GM19467 (cell line): ENCODE data around the gene RABL6.
"Not testable (repeated sequence)": the region's sequence is repeated elsewhere in the genome, so short reads cannot be mapped to it uniquely, and the experiment has no call there.

ENCODE experiments used
- ATAC-seq: cut with Tn5 transposase; IDR thresholded peaks from one replicate; pipeline ENCODE4 v1.9.1; 2021; ENCODE audit warnings: mild to moderate bottlenecking, moderate library complexity; ENCODE audit not compliant: unreplicated experiment

The RABL6 gene

DNA sequence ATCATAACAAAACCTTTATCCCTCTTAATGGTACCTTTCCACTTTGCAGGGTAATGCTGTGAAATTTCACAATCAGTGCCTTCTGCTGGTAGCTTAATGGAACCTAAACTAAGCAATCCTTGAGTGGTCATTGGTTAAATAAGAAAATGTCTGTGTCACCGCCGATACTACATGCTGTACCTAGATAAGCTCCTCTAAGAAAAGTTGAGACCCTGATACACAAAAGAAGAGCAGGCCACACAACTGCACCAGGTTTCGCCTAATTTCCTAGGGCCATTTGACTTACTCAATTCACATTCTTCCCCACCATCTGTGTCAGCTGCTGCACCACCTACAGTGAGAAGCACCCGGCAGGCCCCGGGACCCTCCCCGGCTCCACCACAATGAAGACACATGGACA lies 67.4 kb downstream of the RABL6 start:
- no peak for ATAC-seq

GRCh38 chr9:136876476-136876875 lies 68.7 kb downstream of the RABL6 start:
- ATAC-seq = no peak

GRCh38 chr9:136880651-136881050 lies 72.9 kb downstream of the RABL6 start:
- no peak for ATAC-seq

DNA sequence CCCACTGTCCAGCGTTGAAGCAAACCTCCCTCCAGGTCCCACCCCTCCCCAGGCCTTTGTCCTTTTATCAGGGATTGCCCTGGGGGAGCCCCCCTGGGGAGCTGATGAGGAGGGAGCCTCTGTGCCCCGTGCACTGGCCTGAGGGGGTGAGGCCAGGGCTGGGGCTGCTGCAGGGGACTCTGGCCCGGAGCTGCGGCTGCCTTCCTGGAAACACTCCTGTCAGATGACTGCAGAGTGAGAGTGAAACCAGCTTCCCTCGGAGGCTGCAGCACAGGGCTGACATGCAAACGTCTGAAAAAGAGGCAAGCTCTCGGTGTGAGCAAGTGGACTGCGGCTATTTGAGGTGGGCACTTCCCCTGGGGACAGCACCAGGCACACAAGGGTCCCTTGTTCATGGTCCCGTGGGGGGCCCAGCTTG lies 74.0 kb downstream of the RABL6 start:
- no peak for ATAC-seq

GRCh38 chr9:136882109-136882946 lies 74.6 kb downstream of the RABL6 start:
- ATAC-seq = no peak

- ATAC-seq = not testable (repeated sequence)
These were observed 75.2 kb downstream of the RABL6 start for GRCh38 chr9:136882947-136883283.

GRCh38 chr9:136883670-136884069 lies 75.9 kb downstream of the RABL6 start:
- ATAC-seq = not testable (repeated sequence)

DNA sequence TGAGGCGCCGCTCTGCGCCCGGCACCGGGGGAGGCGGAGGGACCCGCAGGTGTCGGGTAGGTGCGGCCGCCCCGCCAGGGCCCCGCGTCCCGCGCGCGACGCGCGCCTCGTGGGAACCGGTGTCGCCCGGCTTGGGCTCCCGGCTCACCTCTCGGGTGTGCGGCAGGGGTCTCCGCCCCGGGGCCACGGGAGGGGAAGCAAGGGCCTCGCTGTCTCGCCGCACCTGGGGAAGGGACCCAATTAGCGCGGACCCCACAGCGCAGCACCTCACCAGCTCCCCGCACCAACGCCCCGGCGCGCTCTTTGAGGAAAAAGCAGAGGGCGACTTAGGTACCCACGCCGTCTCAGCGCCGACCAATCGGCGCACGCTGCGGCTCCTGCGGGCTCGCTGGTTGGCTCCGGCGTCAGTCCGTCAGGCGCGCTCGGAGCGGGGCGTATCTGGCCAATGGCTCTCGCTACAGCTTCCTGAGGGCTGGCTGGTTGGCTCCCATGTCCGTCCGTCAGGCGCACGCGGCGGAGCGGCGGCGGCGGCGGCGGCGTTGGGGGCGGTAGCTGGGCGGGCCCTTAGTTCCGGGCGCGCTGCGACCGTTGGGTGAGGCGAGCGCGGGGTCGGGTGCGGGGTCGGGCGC lies 78.3 kb downstream of the RABL6 start, which contains the start of gene TRAF2:
Gene TRAF2 (plus strand): TSS at position 567 of the 629 bp plus-strand sequence. CDS start 12,225 bp downstream, outside the sequence.
- ATAC-seq = peak; percentile 81

DNA sequence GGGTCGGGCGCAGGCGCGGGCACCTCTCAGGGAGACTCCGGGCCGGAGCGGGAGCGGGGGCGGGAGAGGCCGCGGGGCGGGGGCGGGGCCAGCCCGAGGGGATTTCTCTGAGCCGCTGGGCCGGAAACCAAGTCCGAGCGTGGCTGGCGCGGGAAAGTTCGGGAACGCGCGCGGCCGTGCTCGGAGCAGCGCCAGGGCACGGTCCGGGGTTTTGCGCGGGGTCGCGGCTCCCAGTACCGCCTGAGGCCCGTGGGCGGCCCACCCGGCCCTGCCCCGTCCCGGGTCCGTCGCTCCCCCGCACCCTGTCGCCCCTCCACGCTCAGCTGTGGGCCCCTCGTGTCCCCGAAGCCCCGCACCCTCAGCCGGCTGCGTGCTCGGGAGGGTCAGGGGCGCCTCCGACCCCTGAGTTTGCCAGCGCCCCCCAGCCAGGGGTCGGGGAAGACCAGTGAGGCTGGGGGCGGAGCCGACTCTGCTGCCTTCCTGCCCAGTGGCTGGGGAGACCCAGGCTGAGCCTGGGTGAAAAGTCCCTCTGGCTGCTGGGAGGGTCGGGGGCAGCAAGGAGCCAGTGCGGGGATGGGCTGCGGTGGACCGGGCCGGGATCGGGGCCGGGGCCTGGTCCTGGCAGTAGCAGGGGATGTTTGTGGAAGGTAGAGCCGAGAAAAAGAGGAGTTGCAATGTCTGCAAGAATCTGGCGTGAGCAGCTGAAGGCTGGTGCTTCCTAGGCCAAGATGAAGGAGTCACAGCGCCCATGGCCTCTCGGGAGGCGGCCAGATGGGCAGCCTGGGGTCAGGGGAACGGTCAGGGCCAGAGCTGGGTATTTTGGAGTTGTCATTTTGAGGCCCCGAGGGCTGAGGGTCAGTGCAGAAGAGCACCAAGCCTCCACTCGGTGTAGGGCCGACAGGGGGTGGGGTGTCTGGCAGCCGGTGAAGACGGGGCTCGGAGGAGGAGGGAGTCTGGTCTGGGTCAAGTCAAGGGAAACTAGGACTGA lies 79.2 kb downstream of the RABL6 start:
- peak; percentile 3 for ATAC-seq

DNA sequence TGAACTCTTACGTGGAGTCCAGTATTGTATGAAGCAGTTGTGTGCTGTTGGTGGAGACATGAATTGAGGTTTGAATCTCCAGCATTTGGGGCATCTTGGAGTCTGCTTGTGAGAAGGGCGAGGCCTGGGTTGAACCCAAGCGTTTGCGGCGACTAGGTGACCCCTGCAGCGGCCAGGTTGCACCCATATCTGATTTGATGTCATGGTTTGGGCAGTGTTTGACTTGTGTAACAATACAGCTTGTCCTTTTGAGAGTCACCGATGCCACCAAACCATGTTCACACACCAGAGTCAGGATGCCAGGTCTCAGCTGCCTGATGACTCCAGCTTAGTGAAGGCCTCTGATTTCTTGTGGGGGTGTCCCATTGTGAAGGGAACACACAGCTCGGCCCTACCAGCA lies 80.7 kb downstream of the RABL6 start:
- ATAC-seq = no peak

- ATAC-seq = no peak
These were observed 82.1 kb downstream of the RABL6 start for GRCh38 chr9:136889858-136890257.

DNA sequence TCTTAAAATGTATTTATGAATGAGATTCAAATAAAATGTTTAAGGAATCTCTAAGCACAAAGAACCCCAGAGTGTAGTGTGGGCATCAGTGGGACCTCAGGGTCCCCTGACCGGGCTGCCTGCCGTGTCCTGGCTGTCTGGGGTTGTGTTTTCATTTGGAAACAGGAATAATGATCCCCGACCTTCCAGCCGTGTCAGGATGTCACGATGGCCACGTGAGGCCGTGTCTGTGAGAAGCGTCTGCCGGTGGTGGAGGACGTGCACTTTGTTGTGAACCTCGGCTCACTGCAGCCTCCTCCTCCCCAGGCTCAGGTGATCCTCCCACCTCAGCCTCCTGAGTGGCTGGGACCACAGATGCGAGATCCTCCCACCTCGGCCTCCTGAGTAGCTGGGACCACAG lies 82.9 kb downstream of the RABL6 start:
- ATAC-seq = no peak
